ENCODE measurements around the gene CSE1L.

GRCh38 chr20:49091104-49091503 lies 45.0 kb downstream of the CSE1L start:
- TF ChIP-seq POLR2A (IDR thresholded peaks at IDR 0.05), result no peak
- TF ChIP-seq, protein P1, sequence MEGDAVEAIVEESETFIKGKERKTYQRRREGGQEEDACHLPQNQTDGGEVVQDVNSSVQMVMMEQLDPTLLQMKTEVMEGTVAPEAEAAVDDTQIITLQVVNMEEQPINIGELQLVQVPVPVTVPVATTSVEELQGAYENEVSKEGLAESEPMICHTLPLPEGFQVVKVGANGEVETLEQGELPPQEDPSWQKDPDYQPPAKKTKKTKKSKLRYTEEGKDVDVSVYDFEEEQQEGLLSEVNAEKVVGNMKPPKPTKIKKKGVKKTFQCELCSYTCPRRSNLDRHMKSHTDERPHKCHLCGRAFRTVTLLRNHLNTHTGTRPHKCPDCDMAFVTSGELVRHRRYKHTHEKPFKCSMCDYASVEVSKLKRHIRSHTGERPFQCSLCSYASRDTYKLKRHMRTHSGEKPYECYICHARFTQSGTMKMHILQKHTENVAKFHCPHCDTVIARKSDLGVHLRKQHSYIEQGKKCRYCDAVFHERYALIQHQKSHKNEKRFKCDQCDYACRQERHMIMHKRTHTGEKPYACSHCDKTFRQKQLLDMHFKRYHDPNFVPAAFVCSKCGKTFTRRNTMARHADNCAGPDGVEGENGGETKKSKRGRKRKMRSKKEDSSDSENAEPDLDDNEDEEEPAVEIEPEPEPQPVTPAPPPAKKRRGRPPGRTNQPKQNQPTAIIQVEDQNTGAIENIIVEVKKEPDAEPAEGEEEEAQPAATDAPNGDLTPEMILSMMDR (IDR thresholded peaks at IDR 0.05), result no peak
- no peak for TF ChIP-seq EP300 (IDR thresholded peaks at IDR 0.05)
